Astrocyte of the cerebellum (primary cell): Measurements from ENCODE around the gene WBP1.

ENCODE experiments used
- DNase-seq: peaks from one replicate; pipeline ENCODE4 v3.0.0-alpha.2; 2011; ENCODE audit warnings: low read depth
- H3K4me3 ChIP-seq: 2 replicates; pipeline ENCODE4 v1.5.1; 2011; ENCODE audit warnings: mild to moderate bottlenecking, low read depth, low read length, moderate library complexity
- in situ Hi-C: cut with HindIII; loops from 2 replicates; pipeline ENCODE4 v1.10.0; 2017; ENCODE audit warnings: low sequenced_read_pairs
- TF ChIP-seq, protein P1 (sequence below): IDR thresholded peaks from 2 replicates; pipeline ENCODE4 v1.5.1; 2012; ENCODE audit warnings: low read length, low read depth, moderate library complexity, mild to moderate bottlenecking; ENCODE audit errors: missing control alignments

WBP1 gene

GRCh38 chr2:74488643-74489481, 30.6 kb downstream of the WBP1 start:
- in situ Hi-C loops = no loop called here
- TF ChIP-seq, protein P1, sequence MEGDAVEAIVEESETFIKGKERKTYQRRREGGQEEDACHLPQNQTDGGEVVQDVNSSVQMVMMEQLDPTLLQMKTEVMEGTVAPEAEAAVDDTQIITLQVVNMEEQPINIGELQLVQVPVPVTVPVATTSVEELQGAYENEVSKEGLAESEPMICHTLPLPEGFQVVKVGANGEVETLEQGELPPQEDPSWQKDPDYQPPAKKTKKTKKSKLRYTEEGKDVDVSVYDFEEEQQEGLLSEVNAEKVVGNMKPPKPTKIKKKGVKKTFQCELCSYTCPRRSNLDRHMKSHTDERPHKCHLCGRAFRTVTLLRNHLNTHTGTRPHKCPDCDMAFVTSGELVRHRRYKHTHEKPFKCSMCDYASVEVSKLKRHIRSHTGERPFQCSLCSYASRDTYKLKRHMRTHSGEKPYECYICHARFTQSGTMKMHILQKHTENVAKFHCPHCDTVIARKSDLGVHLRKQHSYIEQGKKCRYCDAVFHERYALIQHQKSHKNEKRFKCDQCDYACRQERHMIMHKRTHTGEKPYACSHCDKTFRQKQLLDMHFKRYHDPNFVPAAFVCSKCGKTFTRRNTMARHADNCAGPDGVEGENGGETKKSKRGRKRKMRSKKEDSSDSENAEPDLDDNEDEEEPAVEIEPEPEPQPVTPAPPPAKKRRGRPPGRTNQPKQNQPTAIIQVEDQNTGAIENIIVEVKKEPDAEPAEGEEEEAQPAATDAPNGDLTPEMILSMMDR = no peak
- no peak for DNase-seq
- H3K4me3 ChIP-seq = no peak overlapping the region

GRCh38 chr2:74489906-74490305, 31.7 kb downstream of the WBP1 start:
- H3K4me3 ChIP-seq = no peak overlapping the region
- in situ Hi-C loops = loop anchor here (5.0 kb wide), 1 partner anchor 87 kb away; no protein-coding TSS in a partner anchor
- TF ChIP-seq, protein P1 = no peak
- no peak for DNase-seq

GRCh38 chr2:74491648-74492544, 33.7 kb downstream of the WBP1 start:
- TF ChIP-seq, protein P1 = no peak
- DNase-seq = no peak
- H3K4me3 ChIP-seq = no peak overlapping the region
- in situ Hi-C loops = loop anchor here (5.0 kb wide), 1 partner anchor 85 kb away; no protein-coding TSS in a partner anchor

DNA sequence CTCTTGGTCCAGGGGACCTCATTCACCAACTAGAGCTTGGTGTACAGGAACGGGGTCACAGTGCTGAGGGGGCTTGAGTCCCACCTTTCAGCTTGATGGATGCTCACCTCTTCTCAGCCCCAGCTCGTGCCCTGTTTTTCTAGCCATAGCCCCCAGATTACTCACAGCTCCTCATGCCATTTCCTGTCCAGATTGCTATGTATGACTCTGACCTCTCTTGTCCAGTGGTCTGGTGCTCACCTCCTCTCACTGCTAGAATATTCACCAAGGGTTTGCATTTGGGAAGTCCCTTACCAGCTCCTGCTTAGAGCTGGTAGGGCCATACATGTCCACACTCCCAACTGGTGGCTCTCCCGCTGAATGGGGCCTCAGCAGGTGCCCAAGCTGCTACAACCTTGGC, 35.3 kb downstream of the WBP1 start:
- H3K4me3 ChIP-seq = no peak overlapping the region
- DNase-seq = no peak
- in situ Hi-C loops = loop anchor here (5.0 kb wide), 1 partner anchor 84 kb away; no protein-coding TSS in a partner anchor
- TF ChIP-seq, protein P1 = no peak

GRCh38 chr2:74495440-74495839, 37.2 kb downstream of the WBP1 start:
- TF ChIP-seq, protein P1 = no peak
- no peak for DNase-seq
- in situ Hi-C loops = no loop called here
- H3K4me3 ChIP-seq = no peak overlapping the region

DNA sequence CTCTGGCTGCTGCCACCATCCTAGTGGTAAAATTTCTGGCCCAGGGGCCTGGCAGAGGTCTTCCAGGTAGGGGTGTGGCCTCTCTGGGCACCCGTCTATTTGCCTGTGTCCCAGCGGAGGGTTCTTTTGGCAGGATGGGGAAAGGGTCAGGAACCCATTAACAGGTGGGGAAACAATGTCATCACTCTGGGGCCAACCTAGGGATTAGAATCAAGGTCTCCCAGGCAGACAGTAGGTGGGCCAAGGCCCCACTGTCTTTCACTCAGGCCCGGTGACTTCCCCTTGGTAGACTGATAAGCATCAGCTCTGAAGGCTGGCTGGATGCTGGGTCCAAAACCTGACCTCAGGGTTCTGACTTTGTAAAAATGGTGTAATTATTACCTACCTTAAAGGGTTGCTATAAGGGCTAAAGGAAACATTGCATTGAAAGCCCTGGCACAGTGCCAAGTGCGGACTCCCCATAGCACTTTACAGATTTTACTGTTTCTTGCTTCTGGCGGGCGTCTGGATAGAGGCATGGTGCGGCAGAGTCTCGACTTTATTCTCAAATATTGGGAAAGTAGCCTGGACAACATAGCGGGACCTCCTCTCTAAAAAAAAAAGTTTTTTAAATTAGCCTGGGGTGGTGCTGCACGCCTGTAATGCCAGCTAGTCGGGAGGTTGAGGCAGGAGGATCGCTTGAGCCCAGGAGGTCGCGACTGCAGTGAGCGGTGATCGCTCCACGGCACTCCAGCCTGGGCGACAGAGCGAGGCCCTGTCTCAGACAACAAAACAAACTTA, 38.9 kb downstream of the WBP1 start:
- in situ Hi-C loops = no loop called here
- TF ChIP-seq, protein P1 = no peak
- no peak overlapping the region for H3K4me3 ChIP-seq
- DNase-seq = no peak
